ENCODE results near the gene CD7. TPM values are rescaled to one million over a fixed set of nuclear protein-coding genes. Genes with fewer than 3 reads are reported as not detected.

The CD7 gene
- total RNA-seq, 4 donors from 2014 or later = 3.0 to 4.4 (median 4.1) TPM

- Histone ChIP-seq H3K27ac (no peak overlapping the region), H3K36me3 (no peaks in the 10 kb centered on the region), H3K27me3 (peaks cover 5 to 95% (median 16%) of the 10 kb centered on the region in 4 donors), H3K4me3 (no peak overlapping the region), H3K9me3 (no peaks in the 10 kb centered on the region), H3K4me1 (peaks cover 4 to 21% (median 10%) of the 10 kb centered on the region in 3 donors)
- 79 to 83% methylated on average over 14 to 18 of the region's 28 CpGs for WGBS, 2 donors
- no peak for DNase-seq
- intact Hi-C loops (cut with DNase I) = no loop called here
- no peak for TF ChIP-seq CTCF (IDR thresholded peaks at IDR 0.05)
Measured at GRCh38 chr17:82313195-82314011, 4.0 kb downstream of the CD7 start.

- H3K27me3 ChIP-seq = peaks cover 5 to 97% (median 16%) of the 10 kb centered on the region in 4 donors
- DNase-seq = no peak
- intact Hi-C loops (cut with DNase I) = no loop called here
- WGBS, 2 donors = 80 to 87% methylated on average over 5 to 13 of the region's 13 CpGs
- H3K4me3 ChIP-seq = no peak overlapping the region
- H3K9me3 ChIP-seq = no peaks in the 10 kb centered on the region
- H3K27ac ChIP-seq = no peak overlapping the region
- no peak for TF ChIP-seq CTCF (IDR thresholded peaks at IDR 0.05)
- TF ChIP-seq POLR2A (IDR thresholded peaks at IDR 0.05) = no peak
- H3K36me3 ChIP-seq = no peaks in the 10 kb centered on the region
- peaks cover 4 to 21% (median 10%) of the 10 kb centered on the region in 3 donors for H3K4me1 ChIP-seq
Measured at GRCh38 chr17:82311971-82312370, 5.4 kb downstream of the CD7 start.

GRCh38 chr17:82310877-82311276 lies 6.5 kb downstream of the CD7 start:
- 90 to 100% methylated on average over 1 to 3 of the region's 21 CpGs for WGBS, 2 donors
- H3K36me3 ChIP-seq = no peaks in the 10 kb centered on the region
- peaks cover 5 to 86% (median 16%) of the 10 kb centered on the region in 4 donors for H3K27me3 ChIP-seq
- TF ChIP-seq CTCF (IDR thresholded peaks at IDR 0.05) = no peak
- no peak for TF ChIP-seq POLR2A (IDR thresholded peaks at IDR 0.05)
- H3K4me3 ChIP-seq = no peak overlapping the region
- H3K9me3 ChIP-seq = no peaks in the 10 kb centered on the region
- DNase-seq = no peak
- peaks cover 4 to 12% (median 7%) of the 10 kb centered on the region in 3 donors for H3K4me1 ChIP-seq
- H3K27ac ChIP-seq = no peak overlapping the region
- intact Hi-C loops (cut with DNase I) = no loop called here

GRCh38 chr17:82309656-82310570 lies 7.5 kb downstream of the CD7 start:
- peaks cover 0 to 77% (median 11%) of the 10 kb centered on the region in 4 donors for H3K27me3 ChIP-seq
- H3K4me1 ChIP-seq = peaks cover 0 to 4% (median 2%) of the 10 kb centered on the region in 3 donors
- H3K27ac ChIP-seq = no peak overlapping the region
- no peak overlapping the region for H3K4me3 ChIP-seq
- H3K9me3 ChIP-seq = no peaks in the 10 kb centered on the region
- intact Hi-C loops (cut with DNase I) = no loop called here
- 54 to 68% methylated on average over 13 to 20 of the region's 27 CpGs for WGBS, 2 donors
- no peaks in the 10 kb centered on the region for H3K36me3 ChIP-seq
- no peak for DNase-seq
- TF ChIP-seq CTCF (IDR thresholded peaks at IDR 0.05) (no peak), POLR2A (IDR thresholded peaks at IDR 0.05) (no peak)

All from esophagus squamous epithelium (tissue), 5 donors.